ENCODE measurements around the gene KCNMB2. TPM values are rescaled to one million over a fixed set of nuclear protein-coding genes. Genes with fewer than 3 reads are reported as not detected.

KCNMB2 gene
- total RNA-seq, 1 experiment from 2014 or later, result not detected

DNA sequence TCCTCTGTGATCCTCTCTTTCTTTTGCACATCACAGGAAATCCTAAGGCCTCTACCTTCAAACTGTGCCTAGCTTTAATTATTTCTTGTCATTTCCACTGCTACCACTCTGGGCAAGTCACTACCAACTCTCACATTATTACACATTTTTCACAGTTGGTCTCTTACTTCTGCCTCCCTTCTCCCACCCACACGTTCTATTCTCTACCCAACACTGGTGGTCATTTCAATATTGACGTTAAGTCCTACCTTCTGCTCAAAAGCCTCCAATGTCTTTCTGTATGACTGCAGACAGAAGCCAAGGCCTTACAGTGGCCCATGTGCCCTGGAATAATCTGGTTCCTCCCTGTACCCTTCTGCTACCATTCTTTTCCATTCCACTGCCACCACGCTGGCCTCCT lies 3.9 kb downstream of the KCNMB2 start:
- ATAC-seq, result no peak
- no peak overlapping the region for H3K27ac Mint-ChIP-seq
- no peaks in the 10 kb centered on the region for H3K36me3 Mint-ChIP-seq
- CTCF ChIA-PET, result no interaction called here
- H3K4me3 Mint-ChIP-seq, result no peak overlapping the region
- DNase-seq (ENCODE audit: low spot score), result no peak
- peaks cover 50% of the 10 kb centered on the region for H3K4me1 Mint-ChIP-seq
- POLR2A ChIA-PET, result no interaction called here
- H3K9me3 Mint-ChIP-seq, result no peaks in the 10 kb centered on the region
- TF ChIP-seq, protein P1, sequence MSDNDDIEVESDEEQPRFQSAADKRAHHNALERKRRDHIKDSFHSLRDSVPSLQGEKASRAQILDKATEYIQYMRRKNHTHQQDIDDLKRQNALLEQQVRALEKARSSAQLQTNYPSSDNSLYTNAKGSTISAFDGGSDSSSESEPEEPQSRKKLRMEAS (CRISPR knock-in tag; IDR thresholded peaks at IDR 0.05), result no peak
- no peak for TF ChIP-seq ETV6 (CRISPR knock-in tag; IDR thresholded peaks at IDR 0.05)
- TF ChIP-seq, protein P2, sequence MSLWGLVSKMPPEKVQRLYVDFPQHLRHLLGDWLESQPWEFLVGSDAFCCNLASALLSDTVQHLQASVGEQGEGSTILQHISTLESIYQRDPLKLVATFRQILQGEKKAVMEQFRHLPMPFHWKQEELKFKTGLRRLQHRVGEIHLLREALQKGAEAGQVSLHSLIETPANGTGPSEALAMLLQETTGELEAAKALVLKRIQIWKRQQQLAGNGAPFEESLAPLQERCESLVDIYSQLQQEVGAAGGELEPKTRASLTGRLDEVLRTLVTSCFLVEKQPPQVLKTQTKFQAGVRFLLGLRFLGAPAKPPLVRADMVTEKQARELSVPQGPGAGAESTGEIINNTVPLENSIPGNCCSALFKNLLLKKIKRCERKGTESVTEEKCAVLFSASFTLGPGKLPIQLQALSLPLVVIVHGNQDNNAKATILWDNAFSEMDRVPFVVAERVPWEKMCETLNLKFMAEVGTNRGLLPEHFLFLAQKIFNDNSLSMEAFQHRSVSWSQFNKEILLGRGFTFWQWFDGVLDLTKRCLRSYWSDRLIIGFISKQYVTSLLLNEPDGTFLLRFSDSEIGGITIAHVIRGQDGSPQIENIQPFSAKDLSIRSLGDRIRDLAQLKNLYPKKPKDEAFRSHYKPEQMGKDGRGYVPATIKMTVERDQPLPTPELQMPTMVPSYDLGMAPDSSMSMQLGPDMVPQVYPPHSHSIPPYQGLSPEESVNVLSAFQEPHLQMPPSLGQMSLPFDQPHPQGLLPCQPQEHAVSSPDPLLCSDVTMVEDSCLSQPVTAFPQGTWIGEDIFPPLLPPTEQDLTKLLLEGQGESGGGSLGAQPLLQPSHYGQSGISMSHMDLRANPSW (CRISPR knock-in tag; conservative IDR thresholded peaks at IDR 0.05; ENCODE audit: low read depth), result no peak
- no peaks in the 10 kb centered on the region for H3K27me3 Mint-ChIP-seq (ENCODE audit: low read depth)

DNA sequence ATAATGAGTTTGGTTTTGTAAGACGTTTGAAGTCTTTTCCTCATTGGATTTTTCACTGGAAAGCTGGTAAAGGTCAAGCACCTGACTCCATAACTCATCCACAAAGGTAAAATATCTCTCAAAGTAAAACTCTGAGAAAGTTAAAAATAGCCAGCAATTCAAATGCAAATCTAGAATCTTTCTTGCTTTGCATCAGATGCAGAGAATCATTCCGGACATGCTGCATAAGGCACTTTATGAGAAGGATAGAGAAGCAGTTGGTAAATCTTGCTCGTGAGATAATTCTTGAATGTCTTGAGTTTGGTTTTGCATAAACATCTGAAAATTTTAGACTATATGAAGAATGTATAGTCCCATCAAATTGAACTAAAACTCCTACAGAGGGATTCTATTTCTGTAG lies 9.1 kb downstream of the KCNMB2 start:
- no peaks in the 10 kb centered on the region for H3K9me3 Mint-ChIP-seq
- CTCF ChIA-PET, result no interaction called here
- no peak overlapping the region for H3K27ac Mint-ChIP-seq
- no peak overlapping the region for H3K4me3 Mint-ChIP-seq
- ATAC-seq, result no peak
- no peaks in the 10 kb centered on the region for H3K36me3 Mint-ChIP-seq
- peaks cover 21% of the 10 kb centered on the region for H3K4me1 Mint-ChIP-seq
- POLR2A ChIA-PET, result no interaction called here
- no peak for DNase-seq (ENCODE audit: low spot score)
- H3K27me3 Mint-ChIP-seq (ENCODE audit: low read depth), result no peaks in the 10 kb centered on the region
- no peak for TF ChIP-seq SMAD3 (CRISPR knock-in tag; IDR thresholded peaks at IDR 0.05; ENCODE audit: borderline replicate concordance)
- TF ChIP-seq NR3C1 (CRISPR knock-in tag; conservative IDR thresholded peaks at IDR 0.05; ENCODE audit: low read depth), result no peak
- no peak for TF ChIP-seq TEAD1 (CRISPR knock-in tag; IDR thresholded peaks at IDR 0.05)
- TF ChIP-seq, protein P3, sequence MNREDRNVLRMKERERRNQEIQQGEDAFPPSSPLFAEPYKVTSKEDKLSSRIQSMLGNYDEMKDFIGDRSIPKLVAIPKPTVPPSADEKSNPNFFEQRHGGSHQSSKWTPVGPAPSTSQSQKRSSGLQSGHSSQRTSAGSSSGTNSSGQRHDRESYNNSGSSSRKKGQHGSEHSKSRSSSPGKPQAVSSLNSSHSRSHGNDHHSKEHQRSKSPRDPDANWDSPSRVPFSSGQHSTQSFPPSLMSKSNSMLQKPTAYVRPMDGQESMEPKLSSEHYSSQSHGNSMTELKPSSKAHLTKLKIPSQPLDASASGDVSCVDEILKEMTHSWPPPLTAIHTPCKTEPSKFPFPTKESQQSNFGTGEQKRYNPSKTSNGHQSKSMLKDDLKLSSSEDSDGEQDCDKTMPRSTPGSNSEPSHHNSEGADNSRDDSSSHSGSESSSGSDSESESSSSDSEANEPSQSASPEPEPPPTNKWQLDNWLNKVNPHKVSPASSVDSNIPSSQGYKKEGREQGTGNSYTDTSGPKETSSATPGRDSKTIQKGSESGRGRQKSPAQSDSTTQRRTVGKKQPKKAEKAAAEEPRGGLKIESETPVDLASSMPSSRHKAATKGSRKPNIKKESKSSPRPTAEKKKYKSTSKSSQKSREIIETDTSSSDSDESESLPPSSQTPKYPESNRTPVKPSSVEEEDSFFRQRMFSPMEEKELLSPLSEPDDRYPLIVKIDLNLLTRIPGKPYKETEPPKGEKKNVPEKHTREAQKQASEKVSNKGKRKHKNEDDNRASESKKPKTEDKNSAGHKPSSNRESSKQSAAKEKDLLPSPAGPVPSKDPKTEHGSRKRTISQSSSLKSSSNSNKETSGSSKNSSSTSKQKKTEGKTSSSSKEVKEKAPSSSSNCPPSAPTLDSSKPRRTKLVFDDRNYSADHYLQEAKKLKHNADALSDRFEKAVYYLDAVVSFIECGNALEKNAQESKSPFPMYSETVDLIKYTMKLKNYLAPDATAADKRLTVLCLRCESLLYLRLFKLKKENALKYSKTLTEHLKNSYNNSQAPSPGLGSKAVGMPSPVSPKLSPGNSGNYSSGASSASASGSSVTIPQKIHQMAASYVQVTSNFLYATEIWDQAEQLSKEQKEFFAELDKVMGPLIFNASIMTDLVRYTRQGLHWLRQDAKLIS (CRISPR knock-in tag; IDR thresholded peaks at IDR 0.05; ENCODE audit: borderline replicate concordance), result no peak
- TF ChIP-seq, protein P4, sequence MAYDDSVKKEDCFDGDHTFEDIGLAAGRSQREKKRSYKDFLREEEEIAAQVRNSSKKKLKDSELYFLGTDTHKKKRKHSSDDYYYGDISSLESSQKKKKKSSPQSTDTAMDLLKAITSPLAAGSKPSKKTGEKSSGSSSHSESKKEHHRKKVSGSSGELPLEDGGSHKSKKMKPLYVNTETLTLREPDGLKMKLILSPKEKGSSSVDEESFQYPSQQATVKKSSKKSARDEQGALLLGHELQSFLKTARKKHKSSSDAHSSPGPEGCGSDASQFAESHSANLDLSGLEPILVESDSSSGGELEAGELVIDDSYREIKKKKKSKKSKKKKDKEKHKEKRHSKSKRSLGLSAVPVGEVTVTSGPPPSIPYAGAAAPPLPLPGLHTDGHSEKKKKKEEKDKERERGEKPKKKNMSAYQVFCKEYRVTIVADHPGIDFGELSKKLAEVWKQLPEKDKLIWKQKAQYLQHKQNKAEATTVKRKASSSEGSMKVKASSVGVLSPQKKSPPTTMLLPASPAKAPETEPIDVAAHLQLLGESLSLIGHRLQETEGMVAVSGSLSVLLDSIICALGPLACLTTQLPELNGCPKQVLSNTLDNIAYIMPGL (CRISPR knock-in tag; IDR thresholded peaks at IDR 0.05), result no peak
- no peak for TF ChIP-seq NFE2L1 (CRISPR knock-in tag; IDR thresholded peaks at IDR 0.05)
- no peak for TF ChIP-seq ZNF232 (CRISPR knock-in tag; IDR thresholded peaks at IDR 0.05)
- TF ChIP-seq, protein P2 (CRISPR knock-in tag; conservative IDR thresholded peaks at IDR 0.05; ENCODE audit: low read depth), result no peak
- no peak for TF ChIP-seq CBFB (CRISPR knock-in tag; IDR thresholded peaks at IDR 0.05; ENCODE audit: low read depth)
- TF ChIP-seq ZNF416 (CRISPR knock-in tag; IDR thresholded peaks at IDR 0.05), result no peak
- no peak for TF ChIP-seq JAZF1 (CRISPR knock-in tag; IDR thresholded peaks at IDR 0.05)
- TF ChIP-seq NR1H2 (CRISPR knock-in tag; IDR thresholded peaks at IDR 0.05), result no peak
- no peak for TF ChIP-seq ETV6 (CRISPR knock-in tag; IDR thresholded peaks at IDR 0.05)
- no peak for TF ChIP-seq ESRRA (CRISPR knock-in tag; IDR thresholded peaks at IDR 0.05; ENCODE audit: borderline replicate concordance)
- TF ChIP-seq, protein P5, sequence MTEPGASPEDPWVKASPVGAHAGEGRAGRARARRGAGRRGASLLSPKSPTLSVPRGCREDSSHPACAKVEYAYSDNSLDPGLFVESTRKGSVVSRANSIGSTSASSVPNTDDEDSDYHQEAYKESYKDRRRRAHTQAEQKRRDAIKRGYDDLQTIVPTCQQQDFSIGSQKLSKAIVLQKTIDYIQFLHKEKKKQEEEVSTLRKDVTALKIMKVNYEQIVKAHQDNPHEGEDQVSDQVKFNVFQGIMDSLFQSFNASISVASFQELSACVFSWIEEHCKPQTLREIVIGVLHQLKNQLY (CRISPR knock-in tag; IDR thresholded peaks at IDR 0.05), result no peak
- TF ChIP-seq, protein P6, sequence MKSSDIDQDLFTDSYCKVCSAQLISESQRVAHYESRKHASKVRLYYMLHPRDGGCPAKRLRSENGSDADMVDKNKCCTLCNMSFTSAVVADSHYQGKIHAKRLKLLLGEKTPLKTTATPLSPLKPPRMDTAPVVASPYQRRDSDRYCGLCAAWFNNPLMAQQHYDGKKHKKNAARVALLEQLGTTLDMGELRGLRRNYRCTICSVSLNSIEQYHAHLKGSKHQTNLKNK (CRISPR knock-in tag; IDR thresholded peaks at IDR 0.05), result no peak
- TF ChIP-seq, protein P7, sequence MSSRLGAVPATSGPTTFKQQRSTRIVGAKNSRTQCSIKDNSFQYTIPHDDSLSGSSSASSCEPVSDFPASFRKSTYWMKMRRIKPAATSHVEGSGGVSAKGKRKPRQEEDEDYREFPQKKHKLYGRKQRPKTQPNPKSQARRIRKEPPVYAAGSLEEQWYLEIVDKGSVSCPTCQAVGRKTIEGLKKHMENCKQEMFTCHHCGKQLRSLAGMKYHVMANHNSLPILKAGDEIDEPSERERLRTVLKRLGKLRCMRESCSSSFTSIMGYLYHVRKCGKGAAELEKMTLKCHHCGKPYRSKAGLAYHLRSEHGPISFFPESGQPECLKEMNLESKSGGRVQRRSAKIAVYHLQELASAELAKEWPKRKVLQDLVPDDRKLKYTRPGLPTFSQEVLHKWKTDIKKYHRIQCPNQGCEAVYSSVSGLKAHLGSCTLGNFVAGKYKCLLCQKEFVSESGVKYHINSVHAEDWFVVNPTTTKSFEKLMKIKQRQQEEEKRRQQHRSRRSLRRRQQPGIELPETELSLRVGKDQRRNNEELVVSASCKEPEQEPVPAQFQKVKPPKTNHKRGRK (CRISPR knock-in tag; IDR thresholded peaks at IDR 0.05; ENCODE audit: borderline replicate concordance), result no peak
- TF ChIP-seq SMAD4 (CRISPR knock-in tag; IDR thresholded peaks at IDR 0.05), result no peak
